ENCODE data around the gene HABP4.

DNA sequence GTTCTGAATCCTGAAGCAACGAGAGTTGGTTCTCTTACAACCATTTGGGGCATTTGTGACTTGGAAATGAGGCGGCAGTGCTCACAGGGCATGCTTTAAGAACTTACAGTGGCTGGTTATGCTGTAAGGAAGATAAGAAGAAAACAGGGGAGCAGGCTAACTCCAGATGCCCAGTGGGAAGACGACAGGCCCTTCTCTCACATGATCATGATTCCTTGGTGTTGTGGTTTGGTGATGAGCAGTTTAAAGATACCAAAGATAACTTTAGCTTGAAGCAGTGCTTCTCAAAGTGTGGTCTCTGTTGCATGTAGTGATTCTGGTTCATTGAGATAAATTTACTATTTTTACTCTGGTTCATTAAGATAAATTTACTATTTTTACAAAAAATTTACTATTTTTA is 2.6 kb upstream of the HABP4 start:
- TF ChIP-seq, protein P1, sequence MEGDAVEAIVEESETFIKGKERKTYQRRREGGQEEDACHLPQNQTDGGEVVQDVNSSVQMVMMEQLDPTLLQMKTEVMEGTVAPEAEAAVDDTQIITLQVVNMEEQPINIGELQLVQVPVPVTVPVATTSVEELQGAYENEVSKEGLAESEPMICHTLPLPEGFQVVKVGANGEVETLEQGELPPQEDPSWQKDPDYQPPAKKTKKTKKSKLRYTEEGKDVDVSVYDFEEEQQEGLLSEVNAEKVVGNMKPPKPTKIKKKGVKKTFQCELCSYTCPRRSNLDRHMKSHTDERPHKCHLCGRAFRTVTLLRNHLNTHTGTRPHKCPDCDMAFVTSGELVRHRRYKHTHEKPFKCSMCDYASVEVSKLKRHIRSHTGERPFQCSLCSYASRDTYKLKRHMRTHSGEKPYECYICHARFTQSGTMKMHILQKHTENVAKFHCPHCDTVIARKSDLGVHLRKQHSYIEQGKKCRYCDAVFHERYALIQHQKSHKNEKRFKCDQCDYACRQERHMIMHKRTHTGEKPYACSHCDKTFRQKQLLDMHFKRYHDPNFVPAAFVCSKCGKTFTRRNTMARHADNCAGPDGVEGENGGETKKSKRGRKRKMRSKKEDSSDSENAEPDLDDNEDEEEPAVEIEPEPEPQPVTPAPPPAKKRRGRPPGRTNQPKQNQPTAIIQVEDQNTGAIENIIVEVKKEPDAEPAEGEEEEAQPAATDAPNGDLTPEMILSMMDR (conservative IDR thresholded peaks at IDR 0.05; ENCODE audit: low read depth, low read length), result no peak
- TF ChIP-seq ELK1 (IDR thresholded peaks at IDR 0.05; ENCODE audit: borderline replicate concordance, low read depth, low read length), result no peak
- no peak for TF ChIP-seq POLR2A (IDR thresholded peaks at IDR 0.05; ENCODE audit: low read depth, low read length)
- TF ChIP-seq FOS (IDR thresholded peaks at IDR 0.05; ENCODE audit: low read depth, low read length), result no peak
- no peak for TF ChIP-seq RFX5 (IDR thresholded peaks at IDR 0.05; ENCODE audit: low read depth, low read length)
- TF ChIP-seq BHLHE40 (IDR thresholded peaks at IDR 0.05; ENCODE audit: low read depth, low read length), result no peak
- TF ChIP-seq MXI1 (IDR thresholded peaks at IDR 0.05; ENCODE audit: borderline replicate concordance, low read depth, low read length), result no peak
- TF ChIP-seq CHD1 (IDR thresholded peaks at IDR 0.05; ENCODE audit: low read depth, low read length), result no peak
- TF ChIP-seq RAD21 (IDR thresholded peaks at IDR 0.05; ENCODE audit: low read length), result no peak
- no peak for TF ChIP-seq MAZ (IDR thresholded peaks at IDR 0.05; ENCODE audit: borderline replicate concordance, low read depth, low read length)
- TF ChIP-seq USF2 (IDR thresholded peaks at IDR 0.05; ENCODE audit: low read depth, low read length), result no peak
- no peak for TF ChIP-seq RCOR1 (IDR thresholded peaks at IDR 0.05; ENCODE audit: insufficient replicate concordance, low read length)
- TF ChIP-seq NFE2L2 (IDR thresholded peaks at IDR 0.05; ENCODE audit: low read depth, low read length), result no peak
